DND-41 (cell line): Measurements from ENCODE around the gene CCNY.

ENCODE experiments used
- ATAC-seq: fragments of 200-7000 bp; cut with Tn5 transposase; 3 replicates; pipeline ENCODE4 v1.9.1; 2021; ENCODE audit warnings: low read depth; ENCODE audit not compliant: insufficient read depth
- DNase-seq: peaks from one replicate; pipeline ENCODE4 v3.0.0-alpha.2; 2020
- H2AFZ ChIP-seq: 2 replicates; pipeline ENCODE4 v1.6.0; 2012; ENCODE audit warnings: low read depth, low read length
- H3K27ac ChIP-seq: 2 replicates; pipeline ENCODE4 v1.5.1; 2012; ENCODE audit warnings: low read length, inconsistent platforms
- H3K27me3 ChIP-seq: fragments of 200-600 bp; sonication (generic); 2 replicates; pipeline ENCODE4 v1.6.0; 2012; ENCODE audit warnings: low read length, mild to moderate bottlenecking, inconsistent platforms; ENCODE audit not compliant: insufficient read depth, poor library complexity
- H3K36me3 ChIP-seq: 2 replicates; pipeline ENCODE4 v1.5.1; 2012; ENCODE audit warnings: low read length, inconsistent platforms; ENCODE audit not compliant: insufficient read depth
- H3K4me1 ChIP-seq: 2 replicates; pipeline ENCODE4 v1.5.1; 2012; ENCODE audit warnings: mild to moderate bottlenecking, low read length; ENCODE audit not compliant: insufficient read depth
- H3K4me2 ChIP-seq: 2 replicates; pipeline ENCODE4 v1.6.0; 2012; ENCODE audit warnings: mild to moderate bottlenecking, moderate library complexity, low read length, inconsistent platforms; ENCODE audit not compliant: insufficient read depth
- H3K4me3 ChIP-seq, 2 experiments: fragments of 200-600 bp in 1 of 2; shearing (Covaris generic) in 1 of 2; 2 replicates each; pipeline ENCODE4 v1.5.1; 2012 to 2016; ENCODE audit warnings: inconsistent platforms in 2 of 2, low read length in 2 of 2, mild to moderate bottlenecking in 2 of 2, low read depth in 1 of 2, moderate library complexity in 1 of 2
- H3K79me2 ChIP-seq: 2 replicates; pipeline ENCODE4 v1.6.0; 2012; ENCODE audit warnings: low read length, inconsistent platforms; ENCODE audit not compliant: insufficient read depth
- H3K9ac ChIP-seq: 2 replicates; pipeline ENCODE4 v1.6.0; 2012; ENCODE audit warnings: low read depth, mild to moderate bottlenecking, inconsistent platforms, low read length, moderate library complexity
- H3K9me3 ChIP-seq: 2 replicates; pipeline ENCODE4 v1.5.1; 2012; ENCODE audit warnings: low read length, moderate library complexity, mild to moderate bottlenecking, inconsistent platforms; ENCODE audit not compliant: insufficient read depth, severe bottlenecking
- H4K20me1 ChIP-seq: 2 replicates; pipeline ENCODE4 v1.6.0; 2012; ENCODE audit warnings: low read length; ENCODE audit not compliant: insufficient read depth
- CTCF ChIP-seq: IDR thresholded peaks from 2 replicates; pipeline ENCODE4 v1.5.1; 2012; ENCODE audit warnings: borderline replicate concordance, low read length, moderate library complexity, mild to moderate bottlenecking; ENCODE audit not compliant: poor library complexity, severe bottlenecking; ENCODE audit errors: extremely low read depth
- EZH2 ChIP-seq: IDR thresholded peaks from 3 replicates; pipeline ENCODE4 v1.6.1; 2012; ENCODE audit warnings: borderline replicate concordance, low read depth, mild to moderate bottlenecking, moderate library complexity, low read length, inconsistent platforms; ENCODE audit not compliant: severe bottlenecking

Gene CCNY

GRCh38 chr10:35438718-35439571, 102.6 kb downstream of the CCNY start:
- no peak overlapping the region for H3K9ac ChIP-seq
- TF ChIP-seq CTCF (no peak), EZH2 (no peak)
- no peak overlapping the region for H2AFZ ChIP-seq
- no peaks in the 10 kb centered on the region for H3K27me3 ChIP-seq
- H3K4me3 ChIP-seq: no peak overlapping the region
- no peaks in the 10 kb centered on the region for H3K4me1 ChIP-seq
- H3K27ac ChIP-seq: no peak overlapping the region
- H3K79me2 ChIP-seq: peaks cover 88% of the 10 kb centered on the region
- peaks cover 35% of the 10 kb centered on the region for H3K9me3 ChIP-seq
- ATAC-seq (no peak), DNase-seq (no peak)
- H3K36me3 ChIP-seq: no peaks in the 10 kb centered on the region
- H4K20me1 ChIP-seq: no peaks in the 10 kb centered on the region; the same call in 1 of the 2 replicates
- H3K4me2 ChIP-seq: no peak overlapping the region

- Histone ChIP-seq H3K9ac (no peak overlapping the region), H3K27ac (no peak overlapping the region), H3K9me3 (peaks cover 44% of the 10 kb centered on the region), H3K4me1 (peaks cover 5% of the 10 kb centered on the region), H2AFZ (no peak overlapping the region), H3K27me3 (no peaks in the 10 kb centered on the region), H3K36me3 (no peaks in the 10 kb centered on the region), H3K4me2 (no peak overlapping the region), H3K4me3 (no peak overlapping the region), H4K20me1 (no peaks in the 10 kb centered on the region; the same call in 1 of the 2 replicates), H3K79me2 (peaks cover 88% of the 10 kb centered on the region)
- no peak for DNase-seq
- ATAC-seq: no peak
- TF ChIP-seq EZH2 (no peak), CTCF (no peak)
Observed at GRCh38 chr10:35440016-35440415, 103.7 kb downstream of the CCNY start.

- H4K20me1 ChIP-seq: peaks cover 4% of the 10 kb centered on the region; the same call in 1 of the 2 replicates
- DNase-seq (no peak), ATAC-seq (no peak)
Observed at GRCh38 chr10:35442028-35442427, 105.7 kb downstream of the CCNY start.

More at GRCh38 chr10:35442028-35442427, 105.7 kb downstream of the CCNY start:
- H3K9ac ChIP-seq: no peak overlapping the region
- H3K36me3 ChIP-seq: no peaks in the 10 kb centered on the region
- TF ChIP-seq EZH2 (no peak), CTCF (no peak)
- no peak overlapping the region for H2AFZ ChIP-seq
- H3K4me2 ChIP-seq: no peak overlapping the region
- H3K79me2 ChIP-seq: peaks cover 85% of the 10 kb centered on the region
- peaks cover 44% of the 10 kb centered on the region for H3K9me3 ChIP-seq
- H3K27ac ChIP-seq: no peak overlapping the region
- peaks cover 24% of the 10 kb centered on the region for H3K4me1 ChIP-seq
- H3K27me3 ChIP-seq: no peaks in the 10 kb centered on the region
- no peak overlapping the region for H3K4me3 ChIP-seq
